ENCODE results near the gene MRPL54. TPM values are rescaled to one million over a fixed set of nuclear protein-coding genes. Genes with fewer than 3 reads are reported as not detected.

Gene MRPL54
- total RNA-seq, 1 experiment from 2014 or later, result 67.1 TPM

DNA sequence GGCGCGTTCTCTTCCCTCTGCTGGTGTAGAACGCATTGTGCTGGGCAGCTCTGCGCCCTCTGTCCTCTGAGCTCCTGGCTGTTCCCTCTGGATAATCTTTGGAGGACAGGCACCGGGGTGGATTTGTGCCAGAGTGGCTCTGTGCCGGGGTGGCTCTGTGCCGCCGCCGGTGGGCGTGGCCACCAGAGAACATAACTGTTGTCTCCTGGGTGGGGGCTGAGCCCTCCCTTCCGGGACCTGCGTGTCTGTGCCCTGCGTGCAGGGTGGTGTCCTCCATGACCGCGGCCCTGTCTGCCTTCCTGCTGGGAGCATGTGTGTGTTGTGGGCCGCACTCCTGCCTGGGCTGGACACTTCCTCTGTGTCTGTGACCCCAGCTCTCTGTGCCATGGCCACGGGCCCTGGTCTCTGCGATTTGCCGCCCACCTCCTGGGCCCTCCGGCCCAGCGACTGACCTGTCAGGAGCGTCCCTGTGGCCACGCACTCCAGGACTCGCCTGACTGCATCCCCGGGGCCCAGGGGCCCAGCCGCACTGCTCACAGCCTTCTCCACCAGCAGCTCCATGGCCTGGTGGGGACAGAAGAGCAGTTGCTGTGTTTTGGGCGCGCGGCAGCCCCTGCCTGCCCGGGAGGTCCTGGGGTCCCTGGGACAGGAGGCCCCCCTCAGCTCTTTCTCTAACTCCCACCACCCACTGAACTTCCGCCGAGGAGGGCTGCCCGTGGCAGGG is 46.1 kb downstream of the MRPL54 start:
- RAD21 ChIA-PET (ENCODE audit: low non-redundant PET in 1 of 2, low total read pairs in 2 of 2, uncharacterized antibody in 2 of 2, unreplicated experiment in 2 of 2), result no interaction called here
- Histone ChIP-seq H3K4me2 (ENCODE audit: low read length) (no peak overlapping the region), H3K36me3 (ENCODE audit: control insufficient read depth in 1 of 2, insufficient read depth in 2 of 2, low read length in 2 of 2) (no peaks in the 10 kb centered on the region), H3K9ac (ENCODE audit: low read length) (no peak overlapping the region), H3K9me2 (ENCODE audit: insufficient read depth) (no peaks in the 10 kb centered on the region), H4K20me1 (ENCODE audit: insufficient read depth) (no peaks in the 10 kb centered on the region), H3K4me1 (ENCODE audit: control insufficient read depth in 1 of 2, insufficient read depth in 2 of 2, low read length in 2 of 2) (no peaks in the 10 kb centered on the region), H3K9me3 (ENCODE audit: control insufficient read depth in 1 of 2, insufficient read depth in 1 of 2, low read depth in 1 of 2, low read length in 2 of 2) (peaks cover 0 to 5% of the 10 kb centered on the region in 2 experiments; a peak in 2 of 4 replicates), H3K27ac (ENCODE audit: low read depth, low read length) (no peak overlapping the region; the same call in 1 of the 2 replicates), H3K4me3 (replicated peaks in 1 of 2; ENCODE audit: low read depth in 1 of 2, low read length in 2 of 2) (no peak overlapping the region), H3K79me2 (ENCODE audit: insufficient read depth, low read length) (no peaks in the 10 kb centered on the region), H3K27me3 (ENCODE audit: insufficient read depth, low read length) (no peaks in the 10 kb centered on the region), H2AFZ (ENCODE audit: low read depth, low read length, poor library complexity, severe bottlenecking) (no peak overlapping the region)
- POLR2A ChIA-PET, result no interaction called here
- TF ChIP-seq RAD21 (IDR thresholded peaks at IDR 0.05; ENCODE audit: low read depth) (no peak), POLR2AphosphoS5 (IDR thresholded peaks at IDR 0.05; ENCODE audit: low read depth, low read length) (no peak), FOSL1 (IDR thresholded peaks at IDR 0.05; ENCODE audit: low read depth) (no peak), ZFX (IDR thresholded peaks at IDR 0.05) (no peak), SRF (IDR thresholded peaks at IDR 0.05; ENCODE audit: low read depth) (no peak), ELF1 (IDR thresholded peaks at IDR 0.05; ENCODE audit: borderline replicate concordance, low read depth) (no peak), YY1 (IDR thresholded peaks at IDR 0.05; ENCODE audit: extremely low read depth, insufficient replicate concordance, low read depth, low read length) (no peak), SP1 (IDR thresholded peaks at IDR 0.05; ENCODE audit: low read depth) (no peak), JUND (IDR thresholded peaks at IDR 0.05) (no peak), SIN3A (IDR thresholded peaks at IDR 0.05; ENCODE audit: low read depth) (no peak)
- TF ChIP-seq, protein P1, sequence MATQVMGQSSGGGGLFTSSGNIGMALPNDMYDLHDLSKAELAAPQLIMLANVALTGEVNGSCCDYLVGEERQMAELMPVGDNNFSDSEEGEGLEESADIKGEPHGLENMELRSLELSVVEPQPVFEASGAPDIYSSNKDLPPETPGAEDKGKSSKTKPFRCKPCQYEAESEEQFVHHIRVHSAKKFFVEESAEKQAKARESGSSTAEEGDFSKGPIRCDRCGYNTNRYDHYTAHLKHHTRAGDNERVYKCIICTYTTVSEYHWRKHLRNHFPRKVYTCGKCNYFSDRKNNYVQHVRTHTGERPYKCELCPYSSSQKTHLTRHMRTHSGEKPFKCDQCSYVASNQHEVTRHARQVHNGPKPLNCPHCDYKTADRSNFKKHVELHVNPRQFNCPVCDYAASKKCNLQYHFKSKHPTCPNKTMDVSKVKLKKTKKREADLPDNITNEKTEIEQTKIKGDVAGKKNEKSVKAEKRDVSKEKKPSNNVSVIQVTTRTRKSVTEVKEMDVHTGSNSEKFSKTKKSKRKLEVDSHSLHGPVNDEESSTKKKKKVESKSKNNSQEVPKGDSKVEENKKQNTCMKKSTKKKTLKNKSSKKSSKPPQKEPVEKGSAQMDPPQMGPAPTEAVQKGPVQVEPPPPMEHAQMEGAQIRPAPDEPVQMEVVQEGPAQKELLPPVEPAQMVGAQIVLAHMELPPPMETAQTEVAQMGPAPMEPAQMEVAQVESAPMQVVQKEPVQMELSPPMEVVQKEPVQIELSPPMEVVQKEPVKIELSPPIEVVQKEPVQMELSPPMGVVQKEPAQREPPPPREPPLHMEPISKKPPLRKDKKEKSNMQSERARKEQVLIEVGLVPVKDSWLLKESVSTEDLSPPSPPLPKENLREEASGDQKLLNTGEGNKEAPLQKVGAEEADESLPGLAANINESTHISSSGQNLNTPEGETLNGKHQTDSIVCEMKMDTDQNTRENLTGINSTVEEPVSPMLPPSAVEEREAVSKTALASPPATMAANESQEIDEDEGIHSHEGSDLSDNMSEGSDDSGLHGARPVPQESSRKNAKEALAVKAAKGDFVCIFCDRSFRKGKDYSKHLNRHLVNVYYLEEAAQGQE (IDR thresholded peaks at IDR 0.05; ENCODE audit: low read depth), result no peak
- TF ChIP-seq, protein P2, sequence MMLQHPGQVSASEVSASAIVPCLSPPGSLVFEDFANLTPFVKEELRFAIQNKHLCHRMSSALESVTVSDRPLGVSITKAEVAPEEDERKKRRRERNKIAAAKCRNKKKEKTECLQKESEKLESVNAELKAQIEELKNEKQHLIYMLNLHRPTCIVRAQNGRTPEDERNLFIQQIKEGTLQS (IDR thresholded peaks at IDR 0.05), result no peak
- TF ChIP-seq, protein P3, sequence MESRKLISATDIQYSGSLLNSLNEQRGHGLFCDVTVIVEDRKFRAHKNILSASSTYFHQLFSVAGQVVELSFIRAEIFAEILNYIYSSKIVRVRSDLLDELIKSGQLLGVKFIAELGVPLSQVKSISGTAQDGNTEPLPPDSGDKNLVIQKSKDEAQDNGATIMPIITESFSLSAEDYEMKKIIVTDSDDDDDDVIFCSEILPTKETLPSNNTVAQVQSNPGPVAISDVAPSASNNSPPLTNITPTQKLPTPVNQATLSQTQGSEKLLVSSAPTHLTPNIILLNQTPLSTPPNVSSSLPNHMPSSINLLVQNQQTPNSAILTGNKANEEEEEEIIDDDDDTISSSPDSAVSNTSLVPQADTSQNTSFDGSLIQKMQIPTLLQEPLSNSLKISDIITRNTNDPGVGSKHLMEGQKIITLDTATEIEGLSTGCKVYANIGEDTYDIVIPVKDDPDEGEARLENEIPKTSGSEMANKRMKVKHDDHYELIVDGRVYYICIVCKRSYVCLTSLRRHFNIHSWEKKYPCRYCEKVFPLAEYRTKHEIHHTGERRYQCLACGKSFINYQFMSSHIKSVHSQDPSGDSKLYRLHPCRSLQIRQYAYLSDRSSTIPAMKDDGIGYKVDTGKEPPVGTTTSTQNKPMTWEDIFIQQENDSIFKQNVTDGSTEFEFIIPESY (IDR thresholded peaks at IDR 0.05; ENCODE audit: extremely low read depth, insufficient replicate concordance, low read length), result no peak
- no peak for DNase-seq (ENCODE audit: low read depth, low spot score)
- intact Hi-C loops (cut with micrococcal nuclease), result no loop called here
- no TSS peak for BruUV-seq (replicated peaks)
- ATAC-seq, result no peak
- CTCF ChIA-PET, result no interaction called here

Measured in HCT116 (cell line).